RCC 7860 (cell line): ENCODE measurements around the gene NOX3.
"Not testable (repeated sequence)": the region's sequence is repeated elsewhere in the genome, so short reads cannot be mapped to it uniquely, and the experiment has no call there.

Source experiments
- DNase-seq: peaks from one replicate; pipeline ENCODE4 v3.0.0-alpha.2; 2015; ENCODE audit warnings: low spot score
- FAIRE-seq: peaks from 2 replicates; lab custom pipeline; 2012; peaks lifted over from hg19 to GRCh38; lab: Jason Lieb, UNC

Gene NOX3

GRCh38 chr6:155455766-155456165, at the start of gene NOX3:
TSS of gene NOX3 (minus strand) at chr6:155455839. CDS start at chr6:155455800, 39 bp downstream.
- FAIRE-seq: no peak
- no peak for DNase-seq

- FAIRE-seq: no peak
These were observed 49.4 kb upstream of the NOX3 start for GRCh38 chr6:155504848-155505607.

GRCh38 chr6:155502393-155502792, 46.8 kb upstream of the NOX3 start:
- no peak for FAIRE-seq
- DNase-seq: no peak

More at GRCh38 chr6:155504848-155505607, 49.4 kb upstream of the NOX3 start:
- no peak for DNase-seq

- DNase-seq (no peak), FAIRE-seq (no peak)
These were observed 43.9 kb upstream of the NOX3 start for GRCh38 chr6:155499574-155499973.

- DNase-seq (no peak), FAIRE-seq (no peak)
These were observed 42.7 kb upstream of the NOX3 start for GRCh38 chr6:155498370-155498769.

- DNase-seq (peak; percentile 19), FAIRE-seq (peak; percentile 59)
These were observed 41.6 kb upstream of the NOX3 start for GRCh38 chr6:155497273-155497672.

- DNase-seq (no peak), FAIRE-seq (no peak)
These were observed 39.6 kb upstream of the NOX3 start for GRCh38 chr6:155495011-155495768.

- DNase-seq: peak; percentile 95
- peak; percentile 98 for FAIRE-seq
These were observed 38.1 kb upstream of the NOX3 start for GRCh38 chr6:155493694-155494143.

- no peak for DNase-seq
- FAIRE-seq: no peak
These were observed 37.5 kb upstream of the NOX3 start for GRCh38 chr6:155493026-155493693.

GRCh38 chr6:155492061-155492735, 36.6 kb upstream of the NOX3 start:
- FAIRE-seq (no peak), DNase-seq (no peak)

- no peak for FAIRE-seq
- no peak for DNase-seq
These were observed 35.8 kb upstream of the NOX3 start for GRCh38 chr6:155491421-155491820.

GRCh38 chr6:155488197-155488596, 32.6 kb upstream of the NOX3 start:
- DNase-seq, FAIRE-seq: not testable (repeated sequence)

- DNase-seq: no peak
- FAIRE-seq: no peak
These were observed 31.9 kb upstream of the NOX3 start for GRCh38 chr6:155487371-155488130.

GRCh38 chr6:155486721-155487294, 31.2 kb upstream of the NOX3 start:
- DNase-seq: no peak
- no peak for FAIRE-seq

- DNase-seq (no peak), FAIRE-seq (no peak)
These were observed 30.1 kb upstream of the NOX3 start for GRCh38 chr6:155485756-155486155.

GRCh38 chr6:155483858-155484257, 28.2 kb upstream of the NOX3 start:
- DNase-seq (no peak), FAIRE-seq (no peak)

- FAIRE-seq: no peak
- DNase-seq: no peak
These were observed 25.6 kb upstream of the NOX3 start for GRCh38 chr6:155481215-155481614.

GRCh38 chr6:155473741-155474140, 18.1 kb upstream of the NOX3 start:
- no peak for FAIRE-seq

GRCh38 chr6:155472886-155473285, 17.2 kb upstream of the NOX3 start:
- no peak for DNase-seq
- FAIRE-seq: no peak

More at GRCh38 chr6:155473741-155474140, 18.1 kb upstream of the NOX3 start:
- DNase-seq: no peak
